Fibroblast of the aortic adventitia (primary cell): ENCODE measurements around the gene ITPRIPL2. TPM values are rescaled to one million over a fixed set of nuclear protein-coding genes. Genes with fewer than 3 reads are reported as not detected.

Source experiments
- DNase-seq: peaks from one replicate; pipeline ENCODE4 v3.0.0-alpha.2; 2010; ENCODE audit warnings: low read depth
- H3K4me3 ChIP-seq: 2 replicates; pipeline ENCODE4 v1.5.1; 2011; ENCODE audit warnings: low read depth, mild to moderate bottlenecking, control low read depth, low read length, moderate library complexity
- CTCF ChIP-seq: IDR thresholded peaks from 2 replicates; pipeline ENCODE4 v1.5.1; 2011; ENCODE audit warnings: mild to moderate bottlenecking, low read length, control low read depth, inconsistent platforms; ENCODE audit not compliant: insufficient read depth
- total RNA-seq: library from RNA; depleted of rRNA; stranded (reverse); fragments of >200 nt; gene quantifications from 2 replicates; pipeline ENCODE4 v1.2.3, GENCODE V29; 2012; ENCODE audit warnings: low replicate concordance

The ITPRIPL2 gene
- total RNA-seq, 1 donor, result 60.1 TPM

DNA sequence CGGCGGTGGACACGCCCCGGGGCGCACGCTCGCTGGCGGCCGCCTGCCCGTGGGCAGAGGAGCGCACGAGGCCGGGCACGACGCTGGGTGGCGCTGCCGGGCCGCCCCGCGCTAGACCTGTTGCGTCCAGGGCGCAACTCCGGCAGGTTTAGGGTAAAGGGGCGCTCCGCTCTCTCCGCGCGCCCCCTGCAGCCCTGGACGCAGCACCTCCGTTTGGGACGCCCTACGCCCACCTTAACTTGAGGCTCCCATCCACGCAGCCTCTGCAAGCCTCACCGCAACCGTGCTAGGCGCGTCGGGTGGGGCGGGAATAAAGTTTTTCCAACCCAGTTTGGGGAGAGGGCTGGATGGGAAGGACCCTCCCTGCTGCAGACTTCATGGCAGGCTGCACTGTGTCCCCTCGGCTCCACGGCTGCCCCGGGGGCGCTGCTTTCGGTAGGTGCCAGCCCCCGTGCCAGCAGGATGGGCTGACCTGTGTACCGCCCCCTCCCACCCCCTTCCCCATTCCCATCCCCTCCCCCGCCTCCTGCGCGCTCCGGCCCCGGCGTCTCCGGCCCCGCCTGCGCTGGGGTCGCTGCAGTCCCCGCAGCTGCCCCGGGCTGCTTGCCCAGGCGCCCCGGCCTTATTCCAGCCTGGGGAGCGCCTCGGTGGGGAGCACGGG is 54.1 kb downstream of the ITPRIPL2 start, which contains the start of gene SYT17:
TSS of gene SYT17 (plus strand) at position 531 of the 661 bp plus-strand sequence. CDS start 407 bp downstream, outside the sequence.
- DNase-seq, result peak; percentile 25

DNA sequence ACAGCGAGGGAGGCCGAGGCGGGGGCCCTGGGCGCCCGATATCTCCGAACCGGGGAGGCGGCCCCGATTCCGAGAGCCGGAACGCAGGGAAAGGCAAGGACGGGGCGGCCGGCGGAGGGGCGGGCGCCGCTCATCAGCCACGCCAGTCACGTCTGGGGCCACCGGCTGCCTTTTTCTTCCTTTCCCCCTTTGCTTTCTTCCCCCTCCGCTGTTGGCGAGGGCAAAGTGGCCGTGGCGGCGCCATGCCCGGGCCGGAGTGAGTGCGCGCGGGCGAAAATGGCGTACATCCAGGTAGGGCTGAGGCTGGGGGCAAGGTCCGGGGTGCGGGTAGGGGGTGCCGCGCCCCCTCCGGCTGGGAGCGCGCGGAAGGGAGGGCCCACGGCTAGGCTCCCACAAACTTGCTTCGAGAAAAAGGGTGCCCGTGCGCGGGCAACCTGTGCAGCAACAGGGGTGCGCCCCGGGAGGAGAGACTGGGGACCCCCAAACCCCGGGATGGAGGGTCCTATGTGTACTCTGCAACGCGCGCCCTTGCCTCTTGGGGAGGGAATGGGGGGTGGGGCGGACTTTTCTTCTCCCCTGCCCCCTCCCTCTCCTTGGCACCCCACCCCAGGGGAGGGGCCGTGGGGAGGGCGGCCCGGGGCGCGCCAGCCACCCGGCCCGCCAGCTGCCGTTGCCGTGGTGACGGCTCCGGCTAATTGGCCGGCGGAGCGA is 54.8 kb downstream of the ITPRIPL2 start:
- H3K4me3 ChIP-seq, result no peak overlapping the region
- no peak for TF ChIP-seq CTCF
- no peak for DNase-seq

More for the DNA sequence above, 54.1 kb downstream of the ITPRIPL2 start, which contains the start of gene SYT17:
- H3K4me3 ChIP-seq, result no peak within 1 kb of the TSS
- TF ChIP-seq CTCF, result peak; percentile 33

GRCh38 chr16:19169082-19169639 is 55.4 kb downstream of the ITPRIPL2 start:
- H3K4me3 ChIP-seq, result no peak overlapping the region
- no peak for TF ChIP-seq CTCF
- DNase-seq, result no peak

DNA sequence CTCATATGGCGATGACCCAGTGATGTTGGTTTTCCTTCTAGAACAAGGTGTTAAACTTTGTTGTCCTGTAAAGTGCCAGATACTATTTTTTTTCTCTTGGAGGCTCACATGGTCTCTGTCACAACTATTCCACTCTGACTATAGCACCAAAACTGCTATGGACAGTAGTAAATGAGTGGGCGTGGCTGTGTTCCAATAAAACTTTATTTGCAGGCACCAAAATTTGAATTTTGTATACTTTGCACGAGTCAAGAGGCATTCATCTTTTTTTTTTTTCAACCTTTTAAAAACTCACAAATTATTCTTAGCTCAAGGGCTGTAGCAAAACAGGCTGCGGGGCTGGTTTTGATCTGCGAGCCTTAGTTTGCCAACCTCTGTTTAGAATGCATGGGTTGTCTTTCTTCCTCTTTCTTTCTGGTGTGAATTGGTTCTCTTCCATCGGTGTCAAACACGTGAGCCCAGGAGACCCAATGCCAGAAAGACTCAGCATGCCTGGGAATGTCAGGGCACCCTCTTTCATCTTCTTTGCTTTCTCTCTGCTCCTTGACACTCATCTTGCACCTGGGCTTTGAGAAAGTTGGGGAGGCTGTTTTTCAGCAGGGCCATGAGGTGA is 56.4 kb downstream of the ITPRIPL2 start:
- no peak for TF ChIP-seq CTCF
- no peak overlapping the region for H3K4me3 ChIP-seq
- no peak for DNase-seq

Other genes starting within 250 kb of the ITPRIPL2 start
- 50.0 and 77.7 TPM in 2 replicates for gene SMG1, start 187.6 kb upstream of the ITPRIPL2 start, total RNA-seq
- gene TMC7, start 130.0 kb upstream of the ITPRIPL2 start, total RNA-seq, result 0.41 and 1.5 TPM in 2 replicates
- 8.0 and 12.7 TPM in 2 replicates for gene COQ7, start 46.4 kb upstream of the ITPRIPL2 start, total RNA-seq
- under 0.01 TPM in 1 of 2 replicates, not detected in the other for gene SYT17, start 54.3 kb downstream of the ITPRIPL2 start, total RNA-seq
- not detected in 2 replicates for gene CLEC19A, start 171.8 kb downstream of the ITPRIPL2 start, total RNA-seq